ENCODE results near the gene TMEM87A.

TMEM87A gene

DNA sequence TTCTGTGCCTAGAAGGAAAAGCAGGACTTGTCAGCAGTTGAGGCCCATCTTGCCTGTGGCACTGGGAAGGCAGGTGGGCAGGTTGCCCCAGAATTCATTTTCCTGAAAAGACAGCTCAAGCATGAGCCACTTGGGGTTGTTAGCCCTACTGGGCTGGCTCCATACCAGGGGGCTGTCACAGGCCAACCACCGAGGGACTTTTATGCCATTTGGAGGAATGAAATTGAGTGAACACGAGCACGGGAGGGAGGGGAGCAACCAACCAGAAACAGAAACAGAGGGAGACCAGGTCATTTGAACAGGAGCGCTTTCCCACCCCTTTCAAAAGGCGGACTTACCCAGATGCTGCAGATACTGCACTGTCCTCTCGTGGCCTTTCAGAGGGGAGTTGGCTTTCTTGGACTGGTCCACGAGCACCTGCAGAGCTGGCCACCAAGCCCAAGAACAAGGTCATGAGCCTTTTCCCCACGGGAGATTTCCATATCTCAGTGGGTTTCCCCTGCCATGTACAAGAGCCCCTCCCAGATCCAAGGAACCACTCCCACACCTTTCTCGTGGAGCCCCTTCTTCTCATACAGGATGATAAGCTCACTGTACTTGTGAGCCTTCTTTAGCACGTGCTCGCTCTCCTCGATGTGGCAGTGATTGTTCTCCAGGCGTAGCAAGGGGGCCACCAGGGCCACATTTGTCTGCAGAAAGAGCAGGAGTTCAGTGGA is 106.8 kb downstream of the TMEM87A start:
- peaks cover 33% of the 10 kb centered on the region; the same call in 1 of the 2 replicates for H3K36me3 ChIP-seq (ENCODE audit: insufficient read depth, low read length)

GRCh38 chr15:42165106-42165505 is 108.1 kb downstream of the TMEM87A start:
- no peak overlapping the region for H3K27ac ChIP-seq (ENCODE audit: low read depth, low read length)
- H3K79me2 ChIP-seq (ENCODE audit: control insufficient read depth, insufficient read depth, low read length, unreplicated experiment) = no peaks in the 10 kb centered on the region
- H3K4me3 ChIP-seq (ENCODE audit: low read depth, low read length) = no peak overlapping the region
- no peak overlapping the region for H2AFZ ChIP-seq (ENCODE audit: low read length, unreplicated experiment)
- H3K4me1 ChIP-seq (ENCODE audit: control insufficient read depth, insufficient read depth, low read length, unreplicated experiment) = peaks cover 6% of the 10 kb centered on the region
- no peaks in the 10 kb centered on the region for H3K27me3 ChIP-seq (ENCODE audit: insufficient read depth, low read length)
- H3K36me3 ChIP-seq (ENCODE audit: insufficient read depth, low read length) = peaks cover 33% of the 10 kb centered on the region; the same call in 1 of the 2 replicates

More for the DNA sequence above, 106.8 kb downstream of the TMEM87A start:
- peaks cover 8% of the 10 kb centered on the region for H3K4me1 ChIP-seq (ENCODE audit: control insufficient read depth, insufficient read depth, low read length, unreplicated experiment)
- no peak overlapping the region for H3K4me3 ChIP-seq (ENCODE audit: low read depth, low read length)
- no peak overlapping the region for H2AFZ ChIP-seq (ENCODE audit: low read length, unreplicated experiment)
- no peak overlapping the region for H3K27ac ChIP-seq (ENCODE audit: low read depth, low read length)
- no peaks in the 10 kb centered on the region for H3K79me2 ChIP-seq (ENCODE audit: control insufficient read depth, insufficient read depth, low read length, unreplicated experiment)
- H3K27me3 ChIP-seq (ENCODE audit: insufficient read depth, low read length) = no peaks in the 10 kb centered on the region

DNA sequence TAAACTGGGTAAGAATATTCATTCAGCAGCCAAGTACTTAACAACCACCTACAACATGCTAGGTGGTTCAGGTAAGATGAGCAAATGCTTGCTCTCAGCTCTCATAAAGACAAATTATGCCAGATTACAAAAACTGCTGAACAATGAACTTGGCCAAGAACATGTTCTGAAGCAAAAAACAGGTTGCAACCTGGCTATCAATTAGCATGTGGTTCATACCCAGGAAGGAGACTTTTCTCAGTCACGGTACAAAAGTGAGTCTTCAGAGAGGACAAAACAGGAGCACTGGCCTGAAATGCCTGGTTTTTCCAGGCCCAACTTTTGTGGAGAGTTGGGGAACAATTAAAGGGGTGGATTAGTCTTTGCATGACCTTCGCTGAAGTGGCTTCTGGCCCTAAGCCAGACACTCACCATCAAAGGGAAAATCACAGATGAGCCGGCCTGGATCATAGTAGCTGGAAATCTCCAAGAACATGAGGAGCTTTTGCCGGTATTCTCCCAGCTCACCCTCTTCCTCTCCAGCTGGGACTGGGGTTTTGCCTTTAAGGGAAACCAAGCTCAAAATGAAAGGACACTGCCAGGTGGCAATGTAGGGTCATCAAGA is 109.2 kb downstream of the TMEM87A start:
- Histone ChIP-seq H3K79me2 (ENCODE audit: control insufficient read depth, insufficient read depth, low read length, unreplicated experiment) (no peaks in the 10 kb centered on the region), H2AFZ (ENCODE audit: low read length, unreplicated experiment) (no peak overlapping the region), H3K27me3 (ENCODE audit: insufficient read depth, low read length) (no peaks in the 10 kb centered on the region), H3K4me3 (ENCODE audit: low read depth, low read length) (no peak overlapping the region), H3K4me1 (ENCODE audit: control insufficient read depth, insufficient read depth, low read length, unreplicated experiment) (peaks cover 6% of the 10 kb centered on the region), H3K36me3 (ENCODE audit: insufficient read depth, low read length) (peaks cover 30% of the 10 kb centered on the region; the same call in 1 of the 2 replicates), H3K27ac (ENCODE audit: low read depth, low read length) (no peak overlapping the region)

- Histone ChIP-seq H3K79me2 (ENCODE audit: control insufficient read depth, insufficient read depth, low read length, unreplicated experiment) (no peaks in the 10 kb centered on the region), H3K36me3 (ENCODE audit: insufficient read depth, low read length) (peaks cover 30% of the 10 kb centered on the region; the same call in 1 of the 2 replicates), H2AFZ (ENCODE audit: low read length, unreplicated experiment) (no peak overlapping the region)
These were observed 109.9 kb downstream of the TMEM87A start for GRCh38 chr15:42163291-42163690.

More at GRCh38 chr15:42163291-42163690, 109.9 kb downstream of the TMEM87A start:
- H3K27me3 ChIP-seq (ENCODE audit: insufficient read depth, low read length) = no peaks in the 10 kb centered on the region
- peaks cover 6% of the 10 kb centered on the region for H3K4me1 ChIP-seq (ENCODE audit: control insufficient read depth, insufficient read depth, low read length, unreplicated experiment)
- no peak overlapping the region for H3K4me3 ChIP-seq (ENCODE audit: low read depth, low read length)
- H3K27ac ChIP-seq (ENCODE audit: low read depth, low read length) = no peak overlapping the region

Data from ACC112 (cell line).